WTC11 (cell line): ENCODE data around the gene STK24. TPM values are rescaled to one million over a fixed set of nuclear protein-coding genes. Genes with fewer than 3 reads are reported as not detected.

ENCODE experiments used
- ATAC-seq: fragments of 200-7000 bp; cut with Tn5 transposase; 2 replicates; pipeline ENCODE4 v1.10.0; 2021; ENCODE audit warnings: mild to moderate bottlenecking, moderate library complexity
- CTCF ChIA-PET: fragments of 300-600 bp; sonication (Branson Sonifier 250); formaldehyde crosslinking; loops from one replicate; lab custom pipeline; 2021; ENCODE audit warnings: antibody characterized with exemption; lab: Charles Lee
- POLR2A ChIA-PET: fragments of 350-600 bp; sonication (Branson Sonifier 250); formaldehyde crosslinking; loops from one replicate; lab custom pipeline; 2021; ENCODE audit warnings: antibody characterized with exemption; lab: Charles Lee
- DNase-seq: peaks from one replicate; pipeline ENCODE4 v3.0.0; 2021; ENCODE audit warnings: low spot score
- H3K27ac Mint-ChIP-seq: 2 replicates; pipeline ENCODE4 v1.8.0; 2021; ENCODE audit warnings: mixed read lengths
- H3K27me3 Mint-ChIP-seq: 2 replicates; pipeline ENCODE4 v1.8.0; 2021; ENCODE audit warnings: low read depth, mild to moderate bottlenecking, moderate library complexity, mixed read lengths
- H3K36me3 Mint-ChIP-seq: 2 replicates; pipeline ENCODE4 v1.8.0; 2021; ENCODE audit warnings: mixed read lengths
- H3K4me1 Mint-ChIP-seq: 2 replicates; pipeline ENCODE4 v1.8.0; 2022; ENCODE audit warnings: mixed read lengths
- H3K4me3 Mint-ChIP-seq: 2 replicates; pipeline ENCODE4 v1.8.0; 2021; ENCODE audit warnings: mild to moderate bottlenecking, moderate library complexity, mixed read lengths
- H3K9me3 Mint-ChIP-seq: 2 replicates; pipeline ENCODE4 v1.8.0; 2021; ENCODE audit warnings: mixed read lengths
- AR ChIP-seq: fragments of 250-450 bp; sonication (Bioruptor Pico); IDR thresholded peaks from 2 replicates; pipeline ENCODE4 v1.9.0; 2021; ENCODE audit warnings: mild to moderate bottlenecking
- CBFB ChIP-seq: sonication (generic); formaldehyde crosslinking; IDR thresholded peaks from 2 replicates; pipeline ENCODE4 v1.8.1; 2022; ENCODE audit warnings: mild to moderate bottlenecking, low read depth, missing genetic modification reagents
- ELF4 ChIP-seq: sonication (generic); formaldehyde crosslinking; IDR thresholded peaks from 2 replicates; pipeline ENCODE4 v1.8.1; 2022; ENCODE audit warnings: low read depth, mild to moderate bottlenecking, moderate library complexity, missing genetic modification reagents
- ESRRA ChIP-seq: sonication (generic); formaldehyde crosslinking; IDR thresholded peaks from 2 replicates; pipeline ENCODE4 v1.8.1; 2022; ENCODE audit warnings: mild to moderate bottlenecking, missing genetic modification reagents, borderline replicate concordance
- FOXP1 ChIP-seq: sonication (generic); formaldehyde crosslinking; IDR thresholded peaks from 2 replicates; pipeline ENCODE4 v1.8.0; 2022; ENCODE audit warnings: missing genetic modification reagents, mild to moderate bottlenecking, moderate library complexity, borderline replicate concordance
- GTF2I ChIP-seq: fragments of 250-450 bp; sonication (Bioruptor Pico); conservative IDR thresholded peaks from 2 replicates; pipeline ENCODE4 v1.4.0; 2021; ENCODE audit warnings: mild to moderate bottlenecking
- HMGA2 ChIP-seq: fragments of 250-450 bp; sonication (Bioruptor Pico); IDR thresholded peaks from 2 replicates; pipeline ENCODE4 v1.4.0; 2021; ENCODE audit warnings: mild to moderate bottlenecking, moderate library complexity
- NR3C1 ChIP-seq: sonication (generic); formaldehyde crosslinking; conservative IDR thresholded peaks from 2 replicates; pipeline ENCODE4 v1.8.1; 2023; ENCODE audit warnings: low read depth, mild to moderate bottlenecking, missing genetic modification reagents
- PREB ChIP-seq: sonication (generic); formaldehyde crosslinking; IDR thresholded peaks from 2 replicates; pipeline ENCODE4 v1.8.1; 2022; ENCODE audit warnings: mild to moderate bottlenecking, missing genetic modification reagents, moderate library complexity, borderline replicate concordance
- ZNF396 ChIP-seq: fragments of 250-450 bp; sonication (Bioruptor Pico); IDR thresholded peaks from 2 replicates; pipeline ENCODE4 v1.8.0; 2021; ENCODE audit warnings: mild to moderate bottlenecking, moderate library complexity, borderline replicate concordance
- ZNF416 ChIP-seq: fragments of 250-450 bp; sonication (Bioruptor Pico); IDR thresholded peaks from 2 replicates; pipeline ENCODE4 v1.9.0; 2021; ENCODE audit warnings: mild to moderate bottlenecking, inconsistent platforms
- ZNF532 ChIP-seq: fragments of 250-450 bp; sonication (Bioruptor Pico); IDR thresholded peaks from 2 replicates; pipeline ENCODE4 v1.9.0; 2021; ENCODE audit warnings: mild to moderate bottlenecking, borderline replicate concordance
- total RNA-seq: library from RNA; stranded (reverse); gene quantifications from 3 replicates; pipeline ENCODE4 v1.2.3, GENCODE V29; 2021

Gene STK24
- total RNA-seq, 1 experiment from 2014 or later: 138 TPM

GRCh38 chr13:98443800-98444325 is 133.0 kb downstream of the STK24 start:
- Mint-ChIP-seq H3K36me3 (peaks cover 32% of the 10 kb centered on the region), H3K27ac (peak overlapping the region; percentile 34), H3K4me3 (no peak overlapping the region), H3K9me3 (no peaks in the 10 kb centered on the region), H3K4me1 (peaks cover 9% of the 10 kb centered on the region), H3K27me3 (no peaks in the 10 kb centered on the region)
- CTCF ChIA-PET: interaction anchor here (2.7 kb wide), 1 partner anchor 134 kb away, joined by 8 read pairs; the partner anchor contains the start of gene STK24
- TF ChIP-seq ZNF416: no peak
- TF ChIP-seq CBFB (CRISPR knock-in tag): no peak
- no peak for TF ChIP-seq ESRRA (CRISPR knock-in tag)
- POLR2A ChIA-PET: no interaction called here
- ATAC-seq (no peak), DNase-seq (no peak)

GRCh38 chr13:98443329-98443728 is 133.6 kb downstream of the STK24 start:
- ATAC-seq (no peak), DNase-seq (no peak)
- no peak for TF ChIP-seq AR
- TF ChIP-seq GTF2I (CRISPR knock-in tag): no peak
- TF ChIP-seq ELF4 (CRISPR knock-in tag): no peak
- TF ChIP-seq FOXP1 (CRISPR knock-in tag): no peak
- TF ChIP-seq PREB (CRISPR knock-in tag): no peak
- no peak for TF ChIP-seq NR3C1 (CRISPR knock-in tag)
- no peak for TF ChIP-seq ZNF416
- no peak for TF ChIP-seq ZNF396 (CRISPR knock-in tag)
- no peak for TF ChIP-seq ZNF532 (CRISPR knock-in tag)
- TF ChIP-seq HMGA2 (CRISPR knock-in tag): no peak
- Mint-ChIP-seq H3K4me3 (no peak overlapping the region), H3K27me3 (no peaks in the 10 kb centered on the region), H3K36me3 (peaks cover 28% of the 10 kb centered on the region), H3K27ac (peak overlapping the region; percentile 25; the same call in 1 of the 2 replicates), H3K9me3 (no peaks in the 10 kb centered on the region), H3K4me1 (peaks cover 9% of the 10 kb centered on the region)
- ChIA-PET CTCF (interaction anchor here (0.6 kb wide), 1 partner anchor 111 kb away, joined by 3 read pairs; no protein-coding TSS in a partner anchor), POLR2A (no interaction called here)
